Activated naive CD4-positive, alpha-beta T cell treated with anti-CD3 and anti-CD28 coated beads, Interleukin-2, amount 10 ng/mL, durations not matched to agents 7 days and 5 days (primary cell): ENCODE results near the gene KCTD13.

Source experiments
- CTCF ChIA-PET: fragments of 350-600 bp; sonication (Branson Sonifier 250); formaldehyde crosslinking; loops from one replicate; lab custom pipeline; 2021; ENCODE audit warnings: antibody characterized with exemption; lab: Charles Lee
- DNase-seq: peaks from one replicate; pipeline ENCODE4 v3.0.0-alpha.2; 2020
- H3K27ac Mint-ChIP-seq: one replicate; pipeline ENCODE4 v1.8.0; 2021; ENCODE audit warnings: mild to moderate bottlenecking, moderate library complexity, mixed read lengths
- H3K27me3 Mint-ChIP-seq: one replicate; pipeline ENCODE4 v1.8.0; 2021; ENCODE audit warnings: mild to moderate bottlenecking, mixed read lengths
- H3K36me3 Mint-ChIP-seq: one replicate; pipeline ENCODE4 v1.8.0; 2021; ENCODE audit warnings: mixed read lengths
- H3K4me1 Mint-ChIP-seq: one replicate; pipeline ENCODE4 v1.8.0; 2021; ENCODE audit warnings: mixed read lengths
- H3K4me3 Mint-ChIP-seq: one replicate; pipeline ENCODE4 v1.8.0; 2021; ENCODE audit warnings: mild to moderate bottlenecking, moderate library complexity, mixed read lengths
- H3K9me3 Mint-ChIP-seq: one replicate; pipeline ENCODE4 v1.8.0; 2021; ENCODE audit warnings: mixed read lengths

Gene KCTD13

DNA sequence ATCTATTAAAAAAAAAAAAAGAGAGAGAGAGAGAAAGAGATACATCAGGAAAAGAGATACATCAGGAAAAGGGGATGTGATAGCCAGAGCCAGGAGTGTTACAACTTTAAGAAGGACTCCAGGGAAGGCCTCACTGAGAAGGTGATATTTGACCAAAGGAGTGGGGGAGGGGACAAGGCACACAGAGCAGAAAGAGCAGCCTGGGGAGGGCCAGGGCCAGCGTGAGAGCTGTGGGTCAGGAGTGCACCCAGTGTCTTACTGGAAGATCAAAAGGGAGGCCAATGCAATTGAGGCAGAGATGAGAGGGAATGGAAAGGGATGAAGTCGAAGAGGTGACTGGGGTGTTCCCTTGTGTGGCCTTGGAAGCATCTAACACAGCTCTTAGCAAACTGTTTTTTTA is 18.1 kb downstream of the KCTD13 start:
- Mint-ChIP-seq H3K27ac (no peak overlapping the region), H3K9me3 (no peaks in the 10 kb centered on the region), H3K36me3 (no peaks in the 10 kb centered on the region), H3K4me3 (no peak overlapping the region), H3K27me3 (no peaks in the 10 kb centered on the region), H3K4me1 (peaks cover 4% of the 10 kb centered on the region)
- no peak for DNase-seq
- CTCF ChIA-PET, result no interaction called here

DNA sequence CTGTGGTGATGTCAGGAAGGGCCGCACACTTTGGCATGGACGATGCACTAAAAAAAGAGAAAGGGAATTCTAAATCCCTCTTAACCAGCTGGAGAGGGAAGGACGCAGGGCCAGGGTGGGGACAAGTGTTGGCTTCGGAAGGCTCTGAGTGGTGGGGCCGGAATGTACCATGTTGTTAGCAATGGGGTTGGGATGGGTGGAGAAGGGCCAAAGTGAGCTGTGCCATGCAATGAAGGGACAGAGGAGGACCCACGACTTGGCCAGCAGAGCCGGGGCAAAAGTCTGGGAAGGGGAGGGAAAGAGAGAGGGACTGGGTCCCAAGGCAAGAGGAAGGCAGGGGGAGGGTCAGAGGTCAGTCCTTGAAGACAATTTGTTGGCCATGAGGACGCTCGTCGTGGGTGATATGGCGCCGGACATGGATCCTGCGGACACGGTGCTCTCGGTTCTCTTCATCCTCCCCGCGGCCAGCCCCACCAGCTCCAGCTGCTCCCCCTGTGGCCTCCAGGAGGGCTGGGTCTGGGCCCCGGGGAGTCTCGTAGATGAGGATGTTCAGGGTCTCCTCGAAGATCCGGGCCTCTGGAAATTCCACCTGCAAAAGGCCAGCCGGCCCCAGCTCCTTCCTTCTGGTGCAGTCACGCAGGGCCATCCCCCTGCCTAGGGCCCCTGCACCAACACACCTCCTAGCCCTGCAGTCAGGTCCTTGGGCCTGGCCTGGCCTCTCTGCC is 19.3 kb downstream of the KCTD13 start:
- no peak overlapping the region for H3K4me3 Mint-ChIP-seq
- no peak overlapping the region for H3K27ac Mint-ChIP-seq
- no peak for DNase-seq
- peaks cover 4% of the 10 kb centered on the region for H3K4me1 Mint-ChIP-seq
- H3K9me3 Mint-ChIP-seq, result no peaks in the 10 kb centered on the region
- CTCF ChIA-PET, result no interaction called here
- no peaks in the 10 kb centered on the region for H3K36me3 Mint-ChIP-seq
- peaks cover 7% of the 10 kb centered on the region for H3K27me3 Mint-ChIP-seq

DNA sequence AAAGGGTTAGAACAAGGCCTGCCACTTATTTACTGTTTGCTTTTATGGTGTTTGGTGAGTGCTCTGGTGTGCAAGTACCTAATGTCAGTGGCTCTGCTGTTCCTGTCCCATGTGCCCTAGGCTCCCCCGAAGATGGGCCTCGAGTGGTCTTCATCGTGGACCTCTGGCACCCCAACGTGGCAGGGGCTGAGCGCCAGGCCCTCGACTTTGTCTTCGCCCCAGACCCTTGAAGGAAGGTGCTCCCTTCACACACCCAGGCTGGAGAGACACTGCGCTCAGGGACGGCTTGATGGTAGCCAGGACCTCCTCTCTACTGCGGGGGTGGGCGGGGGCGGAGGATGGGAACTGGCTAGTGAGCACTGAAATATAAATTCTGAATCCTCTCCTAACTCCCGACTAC is 20.4 kb downstream of the KCTD13 start:
- no peak for DNase-seq
- Mint-ChIP-seq H3K4me1 (peaks cover 5% of the 10 kb centered on the region), H3K9me3 (no peaks in the 10 kb centered on the region), H3K27me3 (peaks cover 12% of the 10 kb centered on the region), H3K36me3 (no peaks in the 10 kb centered on the region), H3K27ac (no peak overlapping the region), H3K4me3 (no peak overlapping the region)
- CTCF ChIA-PET, result no interaction called here

DNA sequence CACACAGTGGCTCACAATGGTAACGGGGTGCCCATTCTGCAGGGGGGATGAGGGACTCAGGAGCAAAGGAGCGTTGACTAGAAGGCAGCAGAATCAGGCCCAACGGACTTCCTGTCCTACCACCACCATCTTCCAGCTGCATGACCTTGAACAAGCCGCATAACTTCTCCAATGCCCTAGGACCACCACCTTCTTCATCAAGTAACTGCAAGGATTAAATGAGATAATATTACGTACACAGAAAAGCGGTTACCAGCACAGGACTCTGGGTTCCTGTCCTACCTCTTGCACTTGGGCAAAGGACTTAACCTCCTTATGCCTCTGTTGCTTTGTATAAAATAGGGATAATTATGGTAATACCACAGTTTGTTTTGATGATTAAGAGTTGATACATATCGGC is 21.1 kb downstream of the KCTD13 start:
- peaks cover 17% of the 10 kb centered on the region for H3K27me3 Mint-ChIP-seq

DNA sequence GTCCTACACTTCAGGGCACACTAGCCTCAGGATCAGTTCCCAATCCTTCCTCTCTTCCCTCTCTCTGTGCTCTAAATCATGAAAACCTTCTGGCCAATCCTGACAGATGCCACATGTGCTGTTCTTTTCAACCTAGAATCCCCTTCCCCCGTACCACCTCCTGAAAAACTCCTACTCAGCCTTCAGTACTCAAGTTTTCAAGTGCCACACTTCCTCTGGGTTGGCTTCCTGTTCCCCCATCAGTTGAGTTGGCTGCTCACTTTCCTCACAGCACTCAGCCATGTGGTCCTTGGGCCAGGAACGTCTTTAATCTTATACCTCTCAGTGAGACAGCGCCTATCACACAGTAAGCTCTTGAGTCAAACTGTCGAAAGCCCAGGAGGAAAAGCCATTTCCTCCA is 22.4 kb downstream of the KCTD13 start:
- no peak overlapping the region for H3K4me3 Mint-ChIP-seq

More for the DNA sequence above, 21.1 kb downstream of the KCTD13 start:
- peaks cover 8% of the 10 kb centered on the region for H3K4me1 Mint-ChIP-seq
- no peak overlapping the region for H3K4me3 Mint-ChIP-seq
- H3K36me3 Mint-ChIP-seq, result no peaks in the 10 kb centered on the region
- no peaks in the 10 kb centered on the region for H3K9me3 Mint-ChIP-seq
- no peak overlapping the region for H3K27ac Mint-ChIP-seq
- DNase-seq, result no peak
- CTCF ChIA-PET, result no interaction called here

DNA sequence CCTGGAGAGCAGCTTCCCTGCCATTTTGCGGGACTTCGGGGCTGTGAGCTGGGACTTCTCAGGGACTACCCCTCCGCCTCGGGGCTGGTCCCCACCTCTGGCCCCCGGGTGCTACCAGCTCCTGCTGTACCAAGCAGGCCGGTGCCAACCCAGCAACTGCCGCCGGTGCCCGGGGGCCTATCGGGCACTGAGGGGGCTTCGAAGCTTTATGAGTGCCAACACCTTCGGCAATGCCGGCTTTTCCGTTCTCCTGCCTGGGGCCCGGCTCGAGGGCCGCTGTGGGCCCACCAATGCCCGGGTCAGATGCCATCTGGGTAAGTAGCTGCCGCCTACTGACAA is 24.4 kb downstream of the KCTD13 start:
- CTCF ChIA-PET, result no interaction called here
- Mint-ChIP-seq H3K27ac (no peak overlapping the region), H3K4me3 (no peak overlapping the region), H3K36me3 (no peaks in the 10 kb centered on the region), H3K9me3 (no peaks in the 10 kb centered on the region), H3K4me1 (peaks cover 13% of the 10 kb centered on the region), H3K27me3 (peaks cover 51% of the 10 kb centered on the region)
- no peak for DNase-seq

More for the DNA sequence above, 22.4 kb downstream of the KCTD13 start:
- Mint-ChIP-seq H3K36me3 (no peaks in the 10 kb centered on the region), H3K9me3 (no peaks in the 10 kb centered on the region), H3K4me1 (peaks cover 13% of the 10 kb centered on the region), H3K27me3 (peaks cover 31% of the 10 kb centered on the region), H3K27ac (no peak overlapping the region)
- DNase-seq, result no peak
- CTCF ChIA-PET, result interaction anchor here (0.6 kb wide), 1 partner anchor 244 kb away, joined by 3 read pairs; no protein-coding TSS in a partner anchor

DNA sequence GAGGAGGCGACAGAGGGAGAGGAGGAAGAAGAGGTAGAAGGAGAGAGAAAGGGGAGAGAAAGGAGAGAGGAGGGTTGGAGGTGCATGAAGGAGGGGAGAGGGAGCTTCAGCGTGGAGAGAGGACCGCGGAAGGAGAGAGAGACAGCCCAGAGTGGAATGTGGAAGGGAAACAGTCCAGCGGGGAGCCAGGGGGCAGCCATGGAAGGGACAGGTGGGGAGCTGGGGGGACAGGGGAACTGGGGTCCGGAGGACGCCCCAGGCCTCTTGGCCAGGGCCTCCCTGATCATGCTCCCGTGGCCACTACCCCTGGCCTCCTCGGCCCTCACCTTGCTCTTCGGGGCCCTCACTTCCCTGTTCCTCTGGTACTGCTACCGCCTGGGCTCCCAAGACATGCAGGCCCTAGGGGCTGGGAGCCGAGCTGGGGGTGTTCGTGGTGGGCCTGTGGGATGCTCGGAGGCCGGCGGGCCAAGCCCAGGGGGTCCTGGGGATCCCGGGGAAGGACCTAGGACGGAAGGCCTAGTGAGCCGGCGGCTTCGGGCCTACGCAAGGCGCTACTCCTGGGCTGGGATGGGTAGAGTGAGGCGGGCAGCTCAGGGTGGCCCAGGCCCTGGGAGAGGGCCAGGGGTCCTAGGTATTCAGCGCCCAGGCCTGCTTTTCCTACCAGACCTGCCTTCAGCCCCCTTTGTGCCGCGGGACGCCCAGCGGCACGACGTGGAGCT is 25.0 kb downstream of the KCTD13 start:
- CTCF ChIA-PET, result interaction anchor here (1.0 kb wide), 1 partner anchor 61 kb away, joined by 3 read pairs; the partner anchor contains the start of gene TMEM219
- no peaks in the 10 kb centered on the region for H3K36me3 Mint-ChIP-seq
- H3K27ac Mint-ChIP-seq, result peak overlapping the region; percentile 64
- H3K9me3 Mint-ChIP-seq, result no peaks in the 10 kb centered on the region
- no peak for DNase-seq
- H3K27me3 Mint-ChIP-seq, result peaks cover 55% of the 10 kb centered on the region
- H3K4me3 Mint-ChIP-seq, result peak overlapping the region; percentile 67
- H3K4me1 Mint-ChIP-seq, result peaks cover 13% of the 10 kb centered on the region

DNA sequence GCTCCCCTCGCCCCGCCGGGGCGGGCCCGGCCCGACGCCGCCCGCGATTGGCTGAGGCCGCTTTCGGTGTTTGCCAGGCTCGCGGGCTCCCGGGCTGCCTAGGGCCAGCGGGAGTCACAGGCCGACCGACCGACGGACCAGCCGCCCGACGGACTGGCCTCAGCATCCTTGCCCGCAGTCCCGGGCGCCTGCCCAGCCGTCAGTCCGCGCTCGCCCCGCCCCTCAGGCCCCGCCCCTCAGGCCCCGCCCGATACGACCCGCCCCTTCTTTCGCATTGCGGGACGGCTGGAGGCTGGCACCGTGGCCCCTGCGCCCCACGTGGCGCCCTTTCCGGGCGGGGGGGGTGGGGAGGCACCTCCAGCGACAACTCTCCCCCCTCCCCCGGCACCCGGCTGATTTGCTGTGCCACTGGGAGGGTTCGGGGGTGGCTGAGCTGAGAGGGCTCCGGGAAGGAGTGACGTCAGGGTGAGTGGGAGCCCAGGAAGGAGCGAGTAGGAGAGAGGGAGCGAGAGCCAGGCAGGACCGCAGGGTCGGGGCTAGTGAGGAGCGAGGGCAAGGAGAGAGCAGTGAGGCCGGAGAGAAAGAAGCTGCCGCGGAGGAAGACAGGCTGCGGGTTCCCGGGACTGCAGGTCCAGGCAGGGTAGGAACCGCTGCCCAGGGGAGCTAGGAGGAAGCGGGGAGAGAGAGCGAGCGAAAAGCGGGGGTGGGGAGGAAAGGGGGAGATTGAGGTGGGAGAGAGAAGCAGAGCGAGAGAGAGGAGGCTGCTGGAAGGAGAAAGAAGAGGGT is 25.7 kb downstream of the KCTD13 start, which contains the start of gene ASPHD1:
TSS of gene ASPHD1 (plus strand) at position 387 of the 786 bp plus-strand sequence. CDS start 484 bp downstream, outside the sequence.
- Mint-ChIP-seq H3K27me3 (peaks cover 62% of the 10 kb centered on the region), H3K4me1 (peaks cover 13% of the 10 kb centered on the region), H3K4me3 (peak within 1 kb of the TSS; percentile 67), H3K36me3 (no peaks in the 10 kb centered on the region), H3K9me3 (no peaks in the 10 kb centered on the region), H3K27ac (peak within 1 kb of the TSS; percentile 64)
- CTCF ChIA-PET, result interaction anchor here (0.6 to 1.0 kb wide), 2 partner anchors 62 to 227 kb away, joined by 3 read pairs; partner anchors contain the start of gene TMEM219
- DNase-seq, result peak; percentile 75

DNA sequence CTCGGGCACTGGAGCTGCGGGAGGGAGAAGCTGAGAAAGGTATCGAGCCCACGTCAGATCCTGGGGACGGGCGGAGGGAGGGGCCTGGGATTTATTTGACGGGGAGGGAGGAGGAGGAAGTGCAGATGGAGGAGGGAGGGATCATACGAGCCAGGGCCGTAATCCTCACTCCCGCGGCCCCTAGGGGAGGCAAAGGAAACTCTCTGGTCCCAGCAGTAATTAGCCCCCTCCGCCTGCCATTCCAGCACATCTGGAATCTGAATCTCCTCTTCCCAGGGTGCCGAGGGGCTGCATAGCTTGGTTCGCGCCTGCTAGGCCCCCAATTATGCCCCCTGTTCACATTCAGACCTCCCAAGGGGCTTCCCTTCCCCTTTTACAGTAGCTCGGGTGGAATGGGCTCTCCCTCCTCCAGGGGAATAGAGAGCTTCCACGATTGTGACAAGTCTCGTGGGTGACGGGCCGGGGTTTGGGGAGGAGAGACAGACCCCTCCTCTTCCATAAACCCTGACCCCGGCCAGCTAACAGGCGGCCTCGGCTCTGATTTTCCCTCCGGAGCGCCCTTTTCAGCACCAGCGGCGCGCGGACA is 26.4 kb downstream of the KCTD13 start, which contains the start of gene SEZ6L2:
TSS of gene SEZ6L2 (minus strand) at position 35 of the 586 bp plus-strand sequence. CDS start 531 bp downstream, outside the sequence.
- CTCF ChIA-PET, result interaction anchor here (0.6 kb wide), 1 partner anchor 226 kb away, joined by 3 read pairs; no protein-coding TSS in a partner anchor
- Mint-ChIP-seq H3K4me1 (peaks cover 13% of the 10 kb centered on the region), H3K27me3 (peaks cover 69% of the 10 kb centered on the region), H3K9me3 (no peaks in the 10 kb centered on the region), H3K27ac (no peak within 1 kb of the TSS), H3K4me3 (peak within 1 kb of the TSS; percentile 67), H3K36me3 (no peaks in the 10 kb centered on the region)
- peak; percentile 84 for DNase-seq

DNA sequence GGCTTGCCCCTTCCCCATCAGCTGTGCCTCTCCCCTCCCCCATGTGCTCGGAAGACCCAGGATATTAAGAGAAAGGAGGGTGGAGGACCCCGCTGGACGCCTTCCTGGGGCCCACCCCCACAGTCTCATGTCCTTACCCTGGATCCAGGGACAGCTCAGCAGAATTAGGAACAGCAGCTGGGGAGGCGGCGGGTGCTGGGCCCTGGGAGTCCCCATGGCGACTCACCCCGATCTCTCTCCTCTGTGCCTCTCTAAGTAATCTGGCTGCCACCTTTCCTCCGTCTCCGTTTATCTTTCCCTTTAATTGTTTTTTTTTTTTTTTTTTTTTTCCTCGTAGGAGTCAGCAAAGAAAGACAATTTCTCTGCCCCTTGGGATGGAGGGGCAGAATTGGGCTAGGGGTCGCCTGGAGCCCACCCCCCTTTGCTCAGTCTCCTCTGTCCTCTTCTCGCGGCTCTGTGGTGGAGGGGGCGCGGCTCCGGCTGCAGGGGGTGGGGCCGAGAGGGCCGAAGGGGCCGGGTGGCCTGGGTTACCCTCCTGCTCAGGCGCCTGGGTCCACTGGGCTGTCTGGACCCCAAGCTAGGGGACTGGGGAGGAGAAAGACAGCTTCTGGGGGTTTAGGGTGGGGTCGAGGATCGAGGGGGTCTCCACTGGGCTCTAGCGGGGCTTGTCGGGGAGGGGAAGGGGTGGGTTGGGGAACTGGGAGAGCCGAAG is 27.1 kb downstream of the KCTD13 start:
- peaks cover 13% of the 10 kb centered on the region for H3K4me1 Mint-ChIP-seq
- no peaks in the 10 kb centered on the region for H3K9me3 Mint-ChIP-seq
- H3K36me3 Mint-ChIP-seq, result no peaks in the 10 kb centered on the region
- no peak for DNase-seq
- CTCF ChIA-PET, result no interaction called here
- H3K27ac Mint-ChIP-seq, result no peak overlapping the region
- no peak overlapping the region for H3K4me3 Mint-ChIP-seq
- peaks cover 69% of the 10 kb centered on the region for H3K27me3 Mint-ChIP-seq

DNA sequence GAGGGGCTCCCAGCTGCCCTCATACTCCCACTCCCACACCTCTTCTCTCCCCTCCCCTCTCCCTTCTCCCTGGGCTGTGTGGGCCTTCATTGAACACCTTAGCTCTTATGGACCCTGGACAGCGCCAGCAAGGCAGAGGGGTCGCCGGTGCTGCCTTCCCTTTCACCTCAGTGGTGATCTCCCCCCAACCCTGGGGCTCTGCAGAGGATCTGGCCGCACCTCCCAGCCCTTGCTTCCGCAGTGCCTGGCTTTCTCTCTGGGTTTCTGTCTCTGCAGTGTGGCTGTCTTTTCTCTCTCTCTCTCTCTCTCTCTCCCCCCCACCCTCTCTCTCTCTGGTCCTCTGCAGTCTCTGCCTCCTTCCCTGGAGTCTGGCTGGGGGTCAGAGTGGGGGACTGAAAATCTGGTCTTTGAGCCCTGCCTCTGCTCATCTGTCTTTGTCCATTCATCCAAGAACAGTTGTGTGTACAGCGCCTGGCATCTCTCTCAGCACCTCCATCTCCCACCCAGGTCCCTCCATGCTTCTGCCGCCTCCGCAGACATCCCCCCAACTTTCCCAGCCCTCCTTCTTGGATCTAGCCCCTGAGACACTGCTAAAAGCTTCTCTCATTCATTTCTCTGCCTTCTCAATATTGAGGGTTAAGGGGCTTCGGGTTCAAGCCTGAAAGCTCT is 27.8 kb downstream of the KCTD13 start:
- Mint-ChIP-seq H3K27ac (no peak overlapping the region), H3K4me1 (peaks cover 9% of the 10 kb centered on the region), H3K9me3 (no peaks in the 10 kb centered on the region), H3K27me3 (peaks cover 69% of the 10 kb centered on the region), H3K4me3 (no peak overlapping the region), H3K36me3 (no peaks in the 10 kb centered on the region)
- CTCF ChIA-PET, result no interaction called here
- no peak for DNase-seq

DNA sequence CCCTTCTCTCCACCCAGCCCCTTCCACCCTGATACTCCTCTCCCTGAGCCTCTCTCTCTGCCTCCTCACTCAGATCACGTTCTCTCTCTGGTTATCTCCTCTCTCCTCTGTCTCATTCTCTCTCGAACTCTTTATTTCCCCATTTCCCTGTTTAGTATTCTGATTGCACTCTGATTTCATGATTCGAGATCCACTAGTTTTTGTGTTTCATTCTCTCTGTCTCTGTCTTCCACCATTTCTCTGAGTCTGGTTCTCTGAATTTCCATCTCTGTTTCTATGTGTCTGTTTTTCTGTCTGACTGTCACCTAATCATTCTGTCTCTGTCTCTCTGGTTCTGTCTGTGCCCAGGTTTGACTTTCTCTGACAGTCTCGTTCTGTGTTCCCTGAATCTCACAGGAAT is 28.7 kb downstream of the KCTD13 start:
- Mint-ChIP-seq H3K36me3 (no peaks in the 10 kb centered on the region), H3K27ac (no peak overlapping the region), H3K27me3 (peaks cover 68% of the 10 kb centered on the region), H3K4me3 (no peak overlapping the region), H3K9me3 (no peaks in the 10 kb centered on the region), H3K4me1 (peaks cover 9% of the 10 kb centered on the region)
- CTCF ChIA-PET, result no interaction called here
- no peak for DNase-seq

DNA sequence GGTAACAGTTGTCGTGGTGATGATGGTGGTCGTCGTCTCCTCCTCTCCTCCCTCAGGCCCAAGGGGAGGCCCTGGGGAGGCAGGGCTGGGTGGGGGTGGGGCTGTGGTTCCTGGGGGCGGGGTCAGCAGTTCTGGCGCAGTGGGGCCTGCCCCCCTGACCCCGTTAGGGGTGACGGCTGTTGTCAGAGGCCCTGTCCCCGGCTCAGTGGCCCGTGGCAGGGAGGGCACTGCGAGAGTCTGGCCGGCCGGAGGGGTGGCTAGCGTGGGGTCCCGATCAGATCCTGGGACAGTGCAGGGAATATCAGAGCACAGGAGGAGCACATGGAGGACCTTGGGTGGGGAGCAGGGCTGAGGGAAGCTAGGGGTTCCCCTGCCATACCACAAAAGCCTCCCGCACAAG is 29.2 kb downstream of the KCTD13 start:
- no peaks in the 10 kb centered on the region for H3K36me3 Mint-ChIP-seq
- H3K27me3 Mint-ChIP-seq, result peaks cover 63% of the 10 kb centered on the region
- H3K4me3 Mint-ChIP-seq, result no peak overlapping the region
- H3K9me3 Mint-ChIP-seq, result no peaks in the 10 kb centered on the region
- CTCF ChIA-PET, result no interaction called here
- no peak for DNase-seq
- H3K4me1 Mint-ChIP-seq, result peaks cover 9% of the 10 kb centered on the region
- no peak overlapping the region for H3K27ac Mint-ChIP-seq
